ENCODE results near the gene FAM3D. TPM values are rescaled to one million over a fixed set of nuclear protein-coding genes. Genes with fewer than 3 reads are reported as not detected.

Gene FAM3D
- polyA plus RNA-seq, 3 donors, result 0.28 to 1.9 (median 0.71) TPM

GRCh38 chr3:58630710-58631092, 35.9 kb downstream of the FAM3D start:
- no peaks in the 10 kb centered on the region for H3K9me3 Mint-ChIP-seq
- peaks cover 2 to 5% (median 3%) of the 10 kb centered on the region in 3 donors for H3K27me3 Mint-ChIP-seq (ENCODE audit: low read depth in 3 of 3)
- H3K4me3 Mint-ChIP-seq, result no peak overlapping the region
- no peaks in the 10 kb centered on the region for H3K36me3 Mint-ChIP-seq
- Histone ChIP-seq H2AFZ (ENCODE audit: insufficient read depth, low read depth, low read length, poor library complexity, severe bottlenecking) (no peak overlapping the region), H3K27me3 (ENCODE audit: control insufficient read depth in 2 of 2, insufficient read depth in 2 of 2, low read length in 2 of 2) (no peaks in the 10 kb centered on the region), H4K20me1 (ENCODE audit: insufficient read depth, low read length) (no peaks in the 10 kb centered on the region), H3K4me1 (ENCODE audit: control insufficient read depth in 1 of 2, insufficient read depth in 2 of 2, low read length in 2 of 2) (no peaks in the 10 kb centered on the region), H3K36me3 (replicated peaks in 1 of 2; ENCODE audit: control insufficient read depth in 1 of 2, insufficient read depth in 2 of 2, low read length in 2 of 2) (no peaks in the 10 kb centered on the region), H3K79me2 (ENCODE audit: insufficient read depth, low read length) (no peaks in the 10 kb centered on the region), H3K4me2 (replicated peaks; ENCODE audit: extremely low read depth, low read length, poor library complexity, severe bottlenecking) (no peak overlapping the region), H3K4me3 (replicated peaks in 1 of 3; ENCODE audit: low read depth in 2 of 3, low read length in 3 of 3) (no peak overlapping the region), H3K9me3 (replicated peaks in 1 of 2; ENCODE audit: control insufficient read depth in 1 of 2, insufficient read depth in 1 of 2, low read length in 2 of 2) (no peaks in the 10 kb centered on the region), H3K27ac (ENCODE audit: low read depth in 1 of 2, low read length in 2 of 2) (no peak overlapping the region), H3K9ac (ENCODE audit: insufficient read depth, low read length, poor library complexity, severe bottlenecking) (no peak overlapping the region)
- DNase-seq, result no peak
- no peak overlapping the region for H3K27ac Mint-ChIP-seq
- TF ChIP-seq CTCF (IDR thresholded peaks at IDR 0.05), result no peak
- WGBS (ENCODE audit: insufficient coverage), result 70% methylated on average over 5 of the region's 5 CpGs
- intact Hi-C loops (cut with micrococcal nuclease), result loop anchor here in 1 of 2 donors (5.0 kb wide), 1 partner anchor 323 kb away; the partner anchor contains the start of genes HTD2 and RPP14
- no peaks in the 10 kb centered on the region for H3K4me1 Mint-ChIP-seq

- Histone ChIP-seq H3K9ac (ENCODE audit: insufficient read depth, low read length, poor library complexity, severe bottlenecking) (no peak overlapping the region), H3K36me3 (replicated peaks in 1 of 2; ENCODE audit: control insufficient read depth in 1 of 2, insufficient read depth in 2 of 2, low read length in 2 of 2) (no peaks in the 10 kb centered on the region), H3K27me3 (ENCODE audit: control insufficient read depth in 2 of 2, insufficient read depth in 2 of 2, low read length in 2 of 2) (no peaks in the 10 kb centered on the region), H3K9me3 (replicated peaks in 1 of 2; ENCODE audit: control insufficient read depth in 1 of 2, insufficient read depth in 1 of 2, low read length in 2 of 2) (no peaks in the 10 kb centered on the region), H3K27ac (ENCODE audit: low read depth in 1 of 2, low read length in 2 of 2) (no peak overlapping the region), H2AFZ (ENCODE audit: insufficient read depth, low read depth, low read length, poor library complexity, severe bottlenecking) (no peak overlapping the region), H3K4me1 (ENCODE audit: control insufficient read depth in 1 of 2, insufficient read depth in 2 of 2, low read length in 2 of 2) (no peaks in the 10 kb centered on the region), H3K79me2 (ENCODE audit: insufficient read depth, low read length) (no peaks in the 10 kb centered on the region), H3K4me2 (replicated peaks; ENCODE audit: extremely low read depth, low read length, poor library complexity, severe bottlenecking) (no peak overlapping the region), H3K4me3 (replicated peaks in 1 of 3; ENCODE audit: low read depth in 2 of 3, low read length in 3 of 3) (no peak overlapping the region), H4K20me1 (ENCODE audit: insufficient read depth, low read length) (no peaks in the 10 kb centered on the region)
- DNase-seq, result peak; percentile 25 to 65 (median 52)
- WGBS (ENCODE audit: insufficient coverage), result 12% methylated on average over 4 of the region's 9 CpGs
- H3K36me3 Mint-ChIP-seq, result no peaks in the 10 kb centered on the region
- H3K4me1 Mint-ChIP-seq, result no peaks in the 10 kb centered on the region
- no peaks in the 10 kb centered on the region for H3K9me3 Mint-ChIP-seq
- intact Hi-C loops (cut with micrococcal nuclease), result loop anchor here in 1 of 2 donors (5.0 kb wide), 1 partner anchor 323 kb away; the partner anchor contains the start of genes HTD2 and RPP14
- no peak overlapping the region for H3K27ac Mint-ChIP-seq
- peaks cover 3 to 5% (median 4%) of the 10 kb centered on the region in 3 donors for H3K27me3 Mint-ChIP-seq (ENCODE audit: low read depth in 3 of 3)
- peak; percentile 95 for TF ChIP-seq CTCF (IDR thresholded peaks at IDR 0.05)
- no peak overlapping the region for H3K4me3 Mint-ChIP-seq
Observed at GRCh38 chr3:58630076-58630709, 36.4 kb downstream of the FAM3D start.
